GM13977 (cell line): ENCODE results near the gene ECEL1.

Source experiments
- DNase-seq: peaks from one replicate; pipeline ENCODE4 v3.0.0; 2012; ENCODE audit warnings: low spot score
- in situ Hi-C: fragments of 300-500 bp; cut with MboI; formaldehyde crosslinking; loops from one replicate; pipeline ENCODE4 v1.12.0; 2022; ENCODE audit warnings: low sequenced_read_pairs, low pct_unique_long_range_greater_than_20kb, mixed read lengths, inconsistent platforms; ENCODE audit not compliant: unreplicated experiment
- TF ChIP-seq, protein P1 (sequence below): IDR thresholded peaks from 2 replicates; pipeline ENCODE4 v1.5.1; 2012; ENCODE audit warnings: mild to moderate bottlenecking, control low read depth; ENCODE audit not compliant: insufficient read depth; ENCODE audit errors: extremely low read depth, missing control alignments

Gene ECEL1

DNA sequence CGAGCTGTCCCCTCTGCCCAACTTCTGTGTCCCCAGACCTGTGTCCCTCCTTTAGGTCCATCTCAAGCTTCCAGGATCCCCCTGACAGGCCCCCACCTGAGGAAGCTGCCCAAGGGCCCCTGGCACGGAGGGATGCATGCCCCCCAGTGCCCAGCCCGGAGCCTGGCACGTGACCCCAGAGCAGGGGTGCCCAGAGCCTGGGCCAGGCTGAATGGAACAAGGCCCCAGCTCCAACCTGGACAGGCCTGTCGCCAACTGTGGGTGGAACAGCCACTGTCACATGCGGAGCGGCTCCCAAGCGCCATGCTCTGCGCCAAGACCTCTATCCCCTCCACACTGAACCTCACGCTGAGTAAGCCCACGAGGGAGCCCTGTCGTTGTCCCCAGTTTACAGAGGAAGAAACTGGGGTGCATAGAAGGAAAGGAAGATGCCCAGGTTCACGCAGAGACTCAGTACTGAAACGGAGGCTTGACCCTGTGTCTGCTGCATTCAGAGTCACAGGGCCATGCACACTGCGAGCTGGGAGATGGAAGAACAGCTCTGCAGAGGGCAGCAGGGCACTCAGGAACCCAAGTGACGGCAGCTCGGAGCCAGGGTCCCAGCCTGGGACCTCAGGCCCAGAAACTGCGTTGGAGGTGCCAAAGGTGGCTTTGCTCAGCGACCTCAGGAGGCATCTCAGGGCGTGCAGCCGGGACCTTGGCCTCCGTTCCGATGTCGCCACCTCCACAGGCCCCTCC, 5.5 kb upstream of the ECEL1 start:
- TF ChIP-seq, protein P1, sequence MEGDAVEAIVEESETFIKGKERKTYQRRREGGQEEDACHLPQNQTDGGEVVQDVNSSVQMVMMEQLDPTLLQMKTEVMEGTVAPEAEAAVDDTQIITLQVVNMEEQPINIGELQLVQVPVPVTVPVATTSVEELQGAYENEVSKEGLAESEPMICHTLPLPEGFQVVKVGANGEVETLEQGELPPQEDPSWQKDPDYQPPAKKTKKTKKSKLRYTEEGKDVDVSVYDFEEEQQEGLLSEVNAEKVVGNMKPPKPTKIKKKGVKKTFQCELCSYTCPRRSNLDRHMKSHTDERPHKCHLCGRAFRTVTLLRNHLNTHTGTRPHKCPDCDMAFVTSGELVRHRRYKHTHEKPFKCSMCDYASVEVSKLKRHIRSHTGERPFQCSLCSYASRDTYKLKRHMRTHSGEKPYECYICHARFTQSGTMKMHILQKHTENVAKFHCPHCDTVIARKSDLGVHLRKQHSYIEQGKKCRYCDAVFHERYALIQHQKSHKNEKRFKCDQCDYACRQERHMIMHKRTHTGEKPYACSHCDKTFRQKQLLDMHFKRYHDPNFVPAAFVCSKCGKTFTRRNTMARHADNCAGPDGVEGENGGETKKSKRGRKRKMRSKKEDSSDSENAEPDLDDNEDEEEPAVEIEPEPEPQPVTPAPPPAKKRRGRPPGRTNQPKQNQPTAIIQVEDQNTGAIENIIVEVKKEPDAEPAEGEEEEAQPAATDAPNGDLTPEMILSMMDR, result no peak
- in situ Hi-C loops, result no loop called here
- DNase-seq, result no peak

DNA sequence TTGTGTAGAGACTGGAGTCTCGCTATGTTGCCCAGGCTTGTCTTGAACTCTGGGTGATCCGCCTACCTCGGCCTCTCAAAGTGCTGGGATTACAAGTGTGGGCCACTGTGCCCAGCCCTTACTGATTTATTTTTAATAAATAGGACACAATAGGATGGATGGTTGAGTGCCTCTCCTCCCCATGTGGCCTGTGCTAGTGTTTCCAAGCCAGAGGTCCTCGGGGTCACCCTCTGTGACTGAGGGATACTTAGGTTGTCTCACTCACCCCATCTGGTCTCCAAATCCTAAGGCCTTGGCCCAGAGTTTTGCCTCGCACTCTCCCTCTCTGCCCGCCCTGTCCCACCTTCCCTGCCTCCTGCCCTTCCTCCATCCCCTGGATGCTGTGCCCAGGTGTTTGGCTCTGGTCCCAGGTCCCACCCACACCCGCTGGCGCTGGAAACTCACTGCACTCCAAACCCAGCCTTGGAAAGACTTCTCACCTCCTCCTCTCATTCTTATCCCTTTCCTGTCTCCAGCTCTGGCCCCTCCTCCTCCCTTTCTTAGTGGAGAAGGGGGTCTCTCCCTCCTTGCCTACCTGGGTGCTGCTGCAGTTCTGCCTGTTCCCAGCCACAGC, 4.7 kb upstream of the ECEL1 start:
- TF ChIP-seq, protein P1, result no peak
- DNase-seq, result no peak
- in situ Hi-C loops, result no loop called here

- in situ Hi-C loops, result no loop called here
- no peak for DNase-seq
- TF ChIP-seq, protein P1, result no peak
Observed at GRCh38 chr2:232491139-232491780, 3.6 kb upstream of the ECEL1 start.

DNA sequence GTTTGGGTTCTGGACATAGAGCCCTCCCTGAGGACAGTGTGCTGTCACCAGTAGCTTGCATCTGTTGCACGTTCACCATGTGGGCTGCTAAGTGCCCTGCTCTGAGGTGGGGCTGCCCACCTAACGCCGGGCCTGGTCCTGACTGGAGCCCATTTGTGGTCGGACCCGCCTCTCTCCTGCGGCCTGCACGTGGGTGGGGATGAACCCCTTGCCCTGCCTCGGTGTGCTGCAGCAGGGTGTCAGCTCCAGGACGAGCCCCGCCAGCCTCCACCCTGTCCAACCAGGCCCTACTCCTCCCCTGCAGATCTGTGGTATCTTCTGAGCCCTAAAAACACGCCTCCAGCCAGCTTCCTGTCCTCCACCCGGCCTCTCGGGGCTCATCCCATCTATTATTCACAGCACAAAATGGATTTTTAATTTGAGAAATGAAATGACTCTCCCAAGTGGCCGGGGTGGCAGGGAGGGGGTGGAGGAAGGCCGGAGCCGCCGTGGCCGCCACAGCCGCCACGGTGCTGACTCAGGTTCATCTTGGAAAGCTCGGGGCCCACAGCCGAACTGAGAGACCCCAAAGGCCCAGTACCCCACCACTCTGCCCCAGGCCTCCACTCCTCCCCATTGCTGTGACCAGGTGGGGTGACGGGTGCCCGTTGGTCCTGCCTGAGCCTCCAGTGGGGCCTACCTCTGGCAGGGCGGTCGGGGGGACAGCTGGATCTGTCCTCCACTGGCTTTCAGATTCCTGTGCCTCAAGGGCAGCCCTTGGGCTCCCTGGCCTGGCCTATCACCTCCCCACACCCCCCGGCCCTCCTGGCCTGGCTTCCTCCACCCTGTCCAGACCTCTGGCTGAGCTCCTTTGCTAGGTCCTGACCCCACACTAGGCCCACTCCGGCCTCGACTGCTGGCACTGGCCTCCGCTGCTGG, 2.8 kb upstream of the ECEL1 start:
- in situ Hi-C loops, result no loop called here
- TF ChIP-seq, protein P1, result no peak
- no peak for DNase-seq

DNA sequence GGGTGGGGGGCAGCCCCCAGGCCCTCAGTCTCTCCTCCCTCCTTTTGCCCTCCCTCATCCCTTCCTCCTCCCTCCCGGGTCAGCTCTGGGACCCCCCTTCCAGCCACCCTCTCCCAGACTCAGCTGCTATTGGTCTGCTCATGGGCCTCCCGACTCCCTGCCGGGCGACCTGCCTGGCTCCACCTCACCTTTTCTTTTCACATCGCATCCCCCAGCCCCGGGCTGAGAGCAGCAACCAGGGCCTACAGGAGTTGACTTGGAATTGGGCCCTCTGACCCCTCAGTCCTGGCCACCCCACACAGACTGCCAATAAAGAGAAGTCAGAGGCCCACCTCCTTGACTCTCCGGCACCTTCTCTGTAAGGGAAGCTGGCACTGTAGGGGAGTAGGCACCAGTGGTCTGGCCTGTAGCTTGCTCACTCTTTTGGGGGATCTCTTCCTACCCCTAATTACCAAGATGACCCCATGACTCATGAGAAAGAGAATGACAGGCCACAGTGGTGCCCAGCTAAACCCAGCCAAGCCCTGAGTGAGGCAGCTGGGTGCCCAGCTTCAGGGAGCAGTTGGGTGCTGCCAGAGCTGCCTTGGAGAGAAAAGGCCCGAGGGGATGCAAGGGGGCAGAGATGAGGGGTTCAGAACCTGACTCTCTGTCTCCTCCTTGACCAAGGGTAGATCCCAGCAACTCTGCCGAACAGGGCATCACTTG, 2.0 kb upstream of the ECEL1 start:
- DNase-seq, result no peak
- TF ChIP-seq, protein P1, result no peak
- in situ Hi-C loops, result no loop called here
